Prostate gland (tissue), 2 donors: ENCODE measurements around the gene GALNTL6. TPM values are rescaled to one million over a fixed set of nuclear protein-coding genes. Genes with fewer than 3 reads are reported as not detected.

Experiments used
- DNase-seq: peaks from one replicate; pipeline ENCODE4 v3.0.0-alpha.2; 2019; ENCODE audit warnings: low spot score
- H3K27ac ChIP-seq, 2 donors: fragments of 200-600 bp; sonication (generic); 2 replicates each; pipeline ENCODE4 v1.5.1; 2017 to 2019
- H3K27me3 ChIP-seq: fragments of 200-600 bp; sonication (generic); replicated peaks from 2 replicates; pipeline ENCODE4 v1.5.1; 2019; ENCODE audit not compliant: insufficient read depth
- H3K36me3 ChIP-seq, 2 donors: fragments of 200-600 bp; sonication (generic); 1 replicate in 1 of 2; 2 replicates in 1 of 2; pipeline versions ENCODE4 v1.5.1 to v1.8.1; 2017 to 2019
- H3K4me1 ChIP-seq: fragments of 200-600 bp; sonication (generic); replicated peaks from 2 replicates; pipeline ENCODE4 v1.5.1; 2019
- H3K4me3 ChIP-seq, 2 donors: fragments of 200-600 bp; sonication (generic); 2 replicates each; pipeline ENCODE4 v1.5.1; 2017 to 2019
- H3K9me3 ChIP-seq: fragments of 200-600 bp; sonication (generic); 2 replicates; pipeline ENCODE4 v1.5.1; 2017
- CTCF ChIP-seq, 4 experiments: fragments of 200-600 bp in 2 of 4; fragments of 450-650 bp in 2 of 4; sonication (generic) in 2 of 4; IDR thresholded peaks; 1 replicate in 3 of 4; 2 replicates in 1 of 4; pipeline ENCODE4 v1.5.1; 2016 to 2019; ENCODE audit warnings: antibody characterized with exemption in 4 of 4, mild to moderate bottlenecking in 2 of 4, moderate library complexity in 2 of 4
- POLR2A ChIP-seq: fragments of 450-650 bp; IDR thresholded peaks from one replicate; pipeline ENCODE4 v1.6.1; 2016; ENCODE audit warnings: antibody characterized with exemption, mild to moderate bottlenecking
- POLR2AphosphoS5 ChIP-seq: sonication (generic); formaldehyde crosslinking; IDR thresholded peaks from one replicate; pipeline ENCODE4 v1.6.1; 2017; ENCODE audit warnings: antibody characterized with exemption
- WGBS: methylation state at CpG from one replicate; pipeline ENCODE4 v1.1.5; 2018; 5-methylcytosine and 5-hydroxymethylcytosine counted together
- intact Hi-C: fragments of 100-400 bp; cut with DNase I; formaldehyde crosslinking; loops from one replicate; pipeline ENCODE4 v1.14.2; 2022
- total RNA-seq, 2 donors: library from RNA; depleted of rRNA; stranded (reverse); fragments of >200 nt; gene quantifications; one replicate each; pipeline ENCODE4 v1.1.0, GENCODE V29; 2016

The GALNTL6 gene
- total RNA-seq, 2 donors from 2014 or later, result 0.23 to 0.85 TPM

GRCh38 chr4:172675232-172675631 is 862.0 kb downstream of the GALNTL6 start:
- DNase-seq, result no peak
- no peak for TF ChIP-seq POLR2AphosphoS5
- no peak for TF ChIP-seq CTCF (IDR thresholded peaks at IDR 0.05)
- TF ChIP-seq POLR2A, result no peak
- Histone ChIP-seq H3K27me3 (no peaks in the 10 kb centered on the region), H3K9me3 (no peaks in the 10 kb centered on the region), H3K4me1 (no peaks in the 10 kb centered on the region), H3K4me3 (no peak overlapping the region), H3K27ac (no peak overlapping the region), H3K36me3 (no peaks in the 10 kb centered on the region)
- intact Hi-C loops, result no loop called here
- WGBS, result 100% methylated on average over 1 of the region's 1 CpG

DNA sequence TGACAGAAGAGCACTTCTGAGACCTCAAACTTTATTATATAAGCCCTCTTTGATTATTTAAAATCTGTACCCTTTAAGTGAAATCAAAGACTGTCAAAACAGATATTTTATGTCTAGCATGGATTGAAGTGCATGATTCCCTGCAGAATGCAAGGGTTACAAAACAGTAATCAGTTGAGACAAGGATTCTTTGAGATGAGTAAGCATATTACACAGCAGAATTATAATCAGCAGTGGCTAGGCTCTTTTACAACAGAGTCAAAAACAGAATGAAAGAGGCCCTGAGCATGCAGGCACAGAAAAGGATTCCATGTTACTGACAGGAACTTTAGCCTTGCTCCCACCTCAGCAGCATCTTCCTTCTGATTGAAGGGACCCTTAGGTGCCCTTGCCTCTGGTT is 867.5 kb downstream of the GALNTL6 start:
- H3K27me3 ChIP-seq, result no peaks in the 10 kb centered on the region
- H3K9me3 ChIP-seq, result no peaks in the 10 kb centered on the region
- no peak for DNase-seq
- no peak overlapping the region for H3K4me3 ChIP-seq
- intact Hi-C loops, result no loop called here
- H3K36me3 ChIP-seq, result no peaks in the 10 kb centered on the region
- no peak for TF ChIP-seq POLR2AphosphoS5
- no peak for TF ChIP-seq POLR2A
- TF ChIP-seq CTCF (IDR thresholded peaks at IDR 0.05), result no peak
- H3K4me1 ChIP-seq, result no peaks in the 10 kb centered on the region
- no peak overlapping the region for H3K27ac ChIP-seq

DNA sequence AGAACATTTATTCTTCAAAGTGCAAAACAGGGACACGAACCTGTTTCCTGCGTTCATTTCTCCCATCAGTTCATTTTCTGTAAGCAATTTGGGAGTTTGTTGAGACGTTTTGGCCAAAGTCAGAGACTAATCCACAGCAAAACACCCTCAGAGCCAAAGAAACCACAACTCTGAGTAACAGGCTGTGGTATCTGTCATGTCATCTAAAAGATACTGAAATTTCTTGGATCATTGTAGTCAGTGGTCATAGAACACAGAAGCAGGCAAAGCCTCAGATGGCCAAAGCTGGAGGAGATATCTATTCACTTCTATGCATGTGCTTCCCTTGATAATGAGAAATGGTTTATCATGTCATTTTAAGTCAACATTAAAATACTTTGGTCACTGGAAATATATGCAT is 869.8 kb downstream of the GALNTL6 start:
- H3K36me3 ChIP-seq, result no peaks in the 10 kb centered on the region
- intact Hi-C loops, result no loop called here
- H3K9me3 ChIP-seq, result no peaks in the 10 kb centered on the region
- no peaks in the 10 kb centered on the region for H3K27me3 ChIP-seq
- no peak overlapping the region for H3K27ac ChIP-seq
- no peak for TF ChIP-seq POLR2AphosphoS5
- TF ChIP-seq CTCF (IDR thresholded peaks at IDR 0.05), result no peak
- no peak for TF ChIP-seq POLR2A
- no peak for DNase-seq
- no peaks in the 10 kb centered on the region for H3K4me1 ChIP-seq
- WGBS, result 78% methylated on average over 3 of the region's 3 CpGs
- no peak overlapping the region for H3K4me3 ChIP-seq

- Histone ChIP-seq H3K36me3 (no peaks in the 10 kb centered on the region), H3K27ac (no peak overlapping the region), H3K27me3 (no peaks in the 10 kb centered on the region), H3K4me1 (no peaks in the 10 kb centered on the region), H3K9me3 (no peaks in the 10 kb centered on the region), H3K4me3 (no peak overlapping the region)
- WGBS, result 89% methylated on average over 2 of the region's 2 CpGs
- intact Hi-C loops, result no loop called here
- no peak for DNase-seq
- TF ChIP-seq CTCF (IDR thresholded peaks at IDR 0.05), result no peak
- TF ChIP-seq POLR2A, result no peak
- no peak for TF ChIP-seq POLR2AphosphoS5
These were observed 872.8 kb downstream of the GALNTL6 start for GRCh38 chr4:172686021-172686420.

- Histone ChIP-seq H3K27ac (no peak overlapping the region), H3K4me3 (no peak overlapping the region), H3K27me3 (no peaks in the 10 kb centered on the region), H3K4me1 (no peaks in the 10 kb centered on the region), H3K9me3 (no peaks in the 10 kb centered on the region), H3K36me3 (no peaks in the 10 kb centered on the region)
- no peak for DNase-seq
- TF ChIP-seq POLR2AphosphoS5 (no peak), POLR2A (no peak), CTCF (IDR thresholded peaks at IDR 0.05) (no peak)
- 100% methylated on average over 1 of the region's 1 CpG for WGBS
- intact Hi-C loops, result no loop called here
These were observed 875.3 kb downstream of the GALNTL6 start for GRCh38 chr4:172688534-172688933.
